SK-N-DZ (cell line): ENCODE data around the gene CD244.

Experiments
- DNase-seq: peaks from one replicate; pipeline ENCODE4 v3.0.0-alpha.2; 2015; ENCODE audit warnings: low spot score

The CD244 gene

DNA sequence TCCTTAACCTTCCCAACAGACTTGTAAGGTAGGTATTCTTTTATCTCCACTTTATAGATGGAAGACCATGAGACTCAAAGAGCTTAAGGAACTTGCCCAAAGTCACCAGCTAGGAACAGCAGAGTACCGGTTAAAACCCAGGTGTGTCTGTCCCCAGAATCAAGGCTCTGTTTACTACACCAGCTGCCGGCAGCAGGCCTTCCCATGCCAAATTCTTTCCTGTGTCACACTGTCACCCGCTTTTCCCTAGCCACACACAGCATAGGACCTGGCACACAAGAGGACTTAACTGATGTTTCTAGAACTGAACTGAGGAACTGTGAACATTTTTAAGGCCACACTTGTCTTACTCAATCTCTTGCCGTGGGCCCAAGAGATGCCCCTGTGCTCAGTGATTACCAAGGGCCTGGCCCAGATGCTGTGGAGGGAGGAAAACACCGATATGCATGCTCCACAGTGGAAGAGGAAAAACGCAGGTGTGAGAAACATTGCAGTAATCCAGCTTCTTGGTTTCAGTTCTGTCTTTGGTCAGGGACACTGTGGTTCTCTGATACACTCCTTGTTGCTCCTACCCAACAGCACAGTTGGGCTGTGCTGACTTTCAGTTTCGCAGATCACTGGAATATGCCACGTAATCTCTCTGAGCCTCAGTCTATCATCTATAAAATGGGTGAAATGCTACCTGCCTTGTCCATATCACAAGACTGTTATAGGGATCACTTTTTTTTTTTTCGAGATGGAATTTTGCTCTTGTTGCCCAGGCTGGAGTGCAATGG is 80.6 kb downstream of the CD244 start:
- no peak for DNase-seq

GRCh38 chr1:160781186-160781766 is 81.4 kb downstream of the CD244 start:
- no peak for DNase-seq

- no peak for DNase-seq
Observed at GRCh38 chr1:160780398-160780755, 82.3 kb downstream of the CD244 start.
